Endothelial cell of umbilical vein (primary cell): ENCODE results near the gene ANKRD63. TPM values are rescaled to one million over a fixed set of nuclear protein-coding genes. Genes with fewer than 3 reads are reported as not detected.

ENCODE experiments used
- BruUV-seq: library from RNA; stranded (reverse); fragments of 400-500 nt; replicated peaks from 2 replicates; lab custom pipeline; 2021; lab: Mats Ljungman, UMichigan
- CTCF ChIA-PET: fragments of 300-600, 350-600 bp; sonication (Branson Sonifier 250); formaldehyde crosslinking; loops from one replicate; lab custom pipeline; 2021; ENCODE audit warnings: antibody characterized with exemption, inconsistent platforms; lab: Charles Lee
- POLR2A ChIA-PET: fragments of 300-600, 350-600 bp; sonication (Branson Sonifier 250); formaldehyde crosslinking; loops from one replicate; lab custom pipeline; 2021; ENCODE audit warnings: antibody characterized with exemption, inconsistent platforms; lab: Charles Lee
- DNase-seq: peaks from one replicate; pipeline ENCODE4 v3.0.0-alpha.2; 2011; ENCODE audit warnings: low read depth, low spot score
- FAIRE-seq: peaks from 2 replicates; lab custom pipeline; 2011; peaks lifted over from hg19 to GRCh38; lab: Jason Lieb, UNC
- H2AFZ ChIP-seq: 2 replicates; pipeline ENCODE4 v1.6.0; 2012; ENCODE audit warnings: low read depth, low read length, control low read depth, inconsistent platforms
- H3K27ac ChIP-seq: 2 replicates; pipeline ENCODE4 v1.5.1; 2011; ENCODE audit warnings: low read depth, mild to moderate bottlenecking, control low read depth, low read length, moderate library complexity; ENCODE audit not compliant: insufficient read depth
- H3K27me3 ChIP-seq, 2 experiments: 2 replicates each; pipeline versions ENCODE4 v1.6.0 to v1.6.1; 2011; ENCODE audit warnings: low read length in 2 of 2, mixed read lengths in 1 of 2; ENCODE audit not compliant: control insufficient read depth in 2 of 2, insufficient read depth in 2 of 2
- H3K36me3 ChIP-seq, 2 experiments: 2 replicates in 1 of 2; 3 replicates in 1 of 2; pipeline ENCODE4 v1.5.1; 2011; ENCODE audit warnings: low read length in 2 of 2, mild to moderate bottlenecking in 1 of 2, moderate library complexity in 1 of 2; ENCODE audit not compliant: control insufficient read depth in 2 of 2, insufficient read depth in 2 of 2; ENCODE audit errors: extremely low read depth in 1 of 2
- H3K4me1 ChIP-seq: 3 replicates; pipeline ENCODE4 v1.5.1; 2011; ENCODE audit warnings: mild to moderate bottlenecking, low read length; ENCODE audit not compliant: control insufficient read depth, insufficient read depth; ENCODE audit errors: extremely low read depth
- H3K4me2 ChIP-seq: 2 replicates; pipeline ENCODE4 v1.6.1; 2011; ENCODE audit warnings: low read length, control low read depth, mixed read lengths; ENCODE audit not compliant: insufficient read depth
- H3K4me3 ChIP-seq, 3 experiments: fragments of 200-600 bp in 1 of 3; sonication (generic), shearing (Covaris generic) in 1 of 3; replicated peaks in 1 of 3; 2 replicates each; pipeline ENCODE4 v1.5.1; 2011 to 2016; ENCODE audit warnings: control low read depth in 3 of 3, low read length in 3 of 3, mild to moderate bottlenecking in 2 of 3, inconsistent platforms in 1 of 3, low read depth in 1 of 3, moderate library complexity in 1 of 3; ENCODE audit not compliant: insufficient read depth in 1 of 3
- H3K79me2 ChIP-seq: 2 replicates; pipeline ENCODE4 v1.6.0; 2012; ENCODE audit warnings: low read length, inconsistent platforms; ENCODE audit not compliant: control insufficient read depth, insufficient read depth
- H3K9ac ChIP-seq: replicated peaks from 2 replicates; pipeline ENCODE3; 2011; ENCODE audit warnings: low read length, control low read depth; ENCODE audit not compliant: insufficient read depth; ENCODE audit errors: extremely low read depth
- H3K9me1 ChIP-seq: replicated peaks from 3 replicates; pipeline ENCODE4 v1.6.0; 2011; ENCODE audit warnings: mild to moderate bottlenecking, low read length; ENCODE audit not compliant: control insufficient read depth, insufficient read depth; ENCODE audit errors: extremely low read depth
- H3K9me3 ChIP-seq: replicated peaks from 2 replicates; pipeline ENCODE4 v1.5.1; 2012; ENCODE audit warnings: low read length, inconsistent platforms; ENCODE audit not compliant: control insufficient read depth, insufficient read depth
- H4K20me1 ChIP-seq: replicated peaks from 2 replicates; pipeline ENCODE3; 2011; ENCODE audit warnings: mild to moderate bottlenecking, low read length; ENCODE audit not compliant: control insufficient read depth, insufficient read depth; ENCODE audit errors: extremely low read depth
- CTCF ChIP-seq, 2 donors: IDR thresholded peaks; 1 replicate in 1 of 2; 2 replicates in 1 of 2; pipeline ENCODE4 v1.5.1; 2011; ENCODE audit warnings: low read length in 2 of 2, mild to moderate bottlenecking in 2 of 2, moderate library complexity in 2 of 2, control low read depth in 1 of 2, inconsistent platforms in 1 of 2, low read depth in 1 of 2; ENCODE audit not compliant: insufficient read depth in 1 of 2; ENCODE audit errors: extremely low read depth in 1 of 2
- EZH2 ChIP-seq: IDR thresholded peaks from 2 replicates; pipeline ENCODE4 v1.6.1; 2012; ENCODE audit warnings: borderline replicate concordance, low read depth, mild to moderate bottlenecking, moderate library complexity, low read length, inconsistent platforms; ENCODE audit not compliant: severe bottlenecking
- FOS ChIP-seq: IDR thresholded peaks from 2 replicates; pipeline ENCODE4 v1.6.1; 2011; ENCODE audit warnings: mild to moderate bottlenecking, low read length, moderate library complexity, borderline replicate concordance; ENCODE audit not compliant: insufficient read depth
- JUN ChIP-seq: IDR thresholded peaks from 2 replicates; pipeline ENCODE4 v1.6.1; 2011; ENCODE audit warnings: borderline replicate concordance, low read depth; ENCODE audit not compliant: insufficient read length, insufficient read depth
- MAX ChIP-seq: IDR thresholded peaks from 2 replicates; pipeline ENCODE4 v1.6.1; 2011; ENCODE audit not compliant: insufficient read depth, insufficient read length
- POLR2AphosphoS5 ChIP-seq: IDR thresholded peaks from 2 replicates; pipeline ENCODE4 v1.6.1; 2012; ENCODE audit warnings: low read depth, mild to moderate bottlenecking, control low read depth, low read length, moderate library complexity; ENCODE audit not compliant: insufficient read depth
- dilution Hi-C: fragments of 300-500 bp; cut with MboI; formaldehyde crosslinking; loops from one replicate; pipeline ENCODE4 v1.15.0; 2019; ENCODE audit warnings: low sequenced_read_pairs; ENCODE audit not compliant: extremely low pct_ligation_motif_present
- intact Hi-C: fragments of 100-400 bp; cut with micrococcal nuclease; formaldehyde crosslinking; loops from one replicate; pipeline ENCODE4 v1.10.0; 2022
- polyA plus RNA-seq, 4 experiments: library from polyadenylated mRNA; depleted of rRNA in 3 of 4; stranded (reverse) in 3 of 4; unstranded in 1 of 4; fragments of >200 nt; gene quantifications; 2 replicates each; pipeline versions ENCODE4 v1.2.1 to v1.2.3, GENCODE V29; 2011 to 2012; ENCODE audit warnings: missing spikeins in 1 of 4
- total RNA-seq: library from RNA; stranded (reverse); gene quantifications from 2 replicates; pipeline ENCODE4 v1.2.3, GENCODE V29; 2021

ANKRD63 gene
- total and polyA plus RNA-seq, 2 donors (not counting 3 experiments of a cell fraction or from before 2014, with no cell fraction given) = not detected

GRCh38 chr15:40331026-40331425 lies 48.2 kb upstream of the ANKRD63 start:
- H3K9me1 ChIP-seq = no peaks in the 10 kb centered on the region
- dilution Hi-C loops = no loop called here
- POLR2A ChIA-PET = no interaction called here
- H3K27me3 ChIP-seq = no peaks in the 10 kb centered on the region
- no peak overlapping the region for H3K4me3 ChIP-seq
- no peaks in the 10 kb centered on the region for H3K9me3 ChIP-seq
- TF ChIP-seq CTCF (IDR thresholded peaks at IDR 0.05; ENCODE audit: extremely low read depth in 1 of 2, insufficient read depth in 1 of 2, low read depth in 1 of 2, low read length in 2 of 2) (no peak), EZH2 (no peak), JUN (no peak), POLR2AphosphoS5 (peak; percentile 11), FOS (no peak), MAX (no peak)
- intact Hi-C loops = no loop called here
- H3K4me1 ChIP-seq = peaks cover 55% of the 10 kb centered on the region
- no peak overlapping the region for H3K9ac ChIP-seq
- H3K4me2 ChIP-seq = no peak overlapping the region
- DNase-seq (no peak), FAIRE-seq (no peak)
- no TSS peak for BruUV-seq
- CTCF ChIA-PET = interaction anchor here (1.2 to 2.2 kb wide), 2 partner anchors 9 kb away, joined by 3 to 11 read pairs; no protein-coding TSS in a partner anchor
- H3K36me3 ChIP-seq = peaks cover 0 to 4% of the 10 kb centered on the region in 2 experiments
- peaks cover 2% of the 10 kb centered on the region for H3K79me2 ChIP-seq
- no peak overlapping the region for H3K27ac ChIP-seq
- H2AFZ ChIP-seq = no peak overlapping the region
- H4K20me1 ChIP-seq = no peaks in the 10 kb centered on the region
